GM12878 (cell line): ENCODE measurements around the gene HRNR.

ENCODE experiments used
- CHD2 ChIP-seq: IDR thresholded peaks from 2 replicates; pipeline ENCODE4 v1.6.1; 2011; ENCODE audit warnings: low read depth, low read length, improper control_type of control experiment, borderline replicate concordance
- CTCF ChIP-seq, 3 experiments: IDR thresholded peaks in 2 of 3; conservative IDR thresholded peaks in 1 of 3; 2 replicates each; pipeline ENCODE4 v1.5.1; 2011; ENCODE audit warnings: low read depth in 3 of 3, low read length in 3 of 3, mild to moderate bottlenecking in 3 of 3, control low read depth in 2 of 3, moderate library complexity in 2 of 3, inconsistent platforms in 1 of 3, mixed read lengths in 1 of 3; ENCODE audit not compliant: control insufficient read depth in 2 of 3, insufficient read depth in 1 of 3; ENCODE audit errors: extremely low read depth in 1 of 3
- EGR1 ChIP-seq, 2 experiments: IDR thresholded peaks; 1 replicate in 1 of 2; 2 replicates in 1 of 2; pipeline ENCODE4 v1.6.1; 2011 to 2012; ENCODE audit warnings: low read depth in 2 of 2, low read length in 2 of 2, borderline replicate concordance in 1 of 2, mild to moderate bottlenecking in 1 of 2, moderate library complexity in 1 of 2
- ETV6 ChIP-seq, 2 experiments: fragments of 450-650 bp in 1 of 2; IDR thresholded peaks in 1 of 2; conservative IDR thresholded peaks in 1 of 2; 2 replicates each; pipeline ENCODE4 v1.6.1; 2014; ENCODE audit warnings: antibody characterized with exemption in 1 of 2, borderline replicate concordance in 1 of 2, low read depth in 1 of 2, mild to moderate bottlenecking in 1 of 2, moderate library complexity in 1 of 2
- JUND ChIP-seq: IDR thresholded peaks from 2 replicates; pipeline ENCODE4 v1.6.1; 2012; ENCODE audit warnings: low read depth, mild to moderate bottlenecking, low read length, improper control_type of control experiment, moderate library complexity
- LARP7 ChIP-seq: fragments of 450-650 bp; IDR thresholded peaks from 2 replicates; pipeline ENCODE4 v1.6.1; 2017; ENCODE audit warnings: mild to moderate bottlenecking
- NFIC ChIP-seq: IDR thresholded peaks from 2 replicates; pipeline ENCODE4 v1.6.1; 2012; ENCODE audit warnings: low read depth, mild to moderate bottlenecking, inconsistent platforms, low read length, moderate library complexity
- POLR2A ChIP-seq: IDR thresholded peaks from 2 replicates; pipeline ENCODE4 v1.6.1; 2011; ENCODE audit warnings: low read depth, mild to moderate bottlenecking, low read length
- RAD21 ChIP-seq: IDR thresholded peaks from 2 replicates; pipeline ENCODE4 v1.6.1; 2011; ENCODE audit warnings: mild to moderate bottlenecking, low read depth, low read length, moderate library complexity; ENCODE audit not compliant: insufficient read depth
- SP1 ChIP-seq: IDR thresholded peaks from one replicate; pipeline ENCODE4 v1.6.1; 2011; ENCODE audit warnings: low read depth, low read length
- TAF1 ChIP-seq: IDR thresholded peaks from 2 replicates; pipeline ENCODE4 v1.6.1; 2011; ENCODE audit warnings: mild to moderate bottlenecking, low read depth, low read length, borderline replicate concordance
- TF ChIP-seq, protein P1 (sequence below): fragments of 450-650 bp; formaldehyde crosslinking; IDR thresholded peaks from 2 replicates; pipeline ENCODE4 v1.4.0; 2020; ENCODE audit warnings: mild to moderate bottlenecking, moderate library complexity

- TF ChIP-seq JUND, result no peak
- no peak for TF ChIP-seq ETV6 (conservative IDR thresholded peaks at IDR 0.05 in 1 of 2, IDR thresholded peaks at IDR 0.05 in 1 of 2; ENCODE audit: borderline replicate concordance in 1 of 2, low read depth in 1 of 2)
- no peak for TF ChIP-seq CTCF (IDR thresholded peaks at IDR 0.05 in 2 of 3, conservative IDR thresholded peaks at IDR 0.05 in 1 of 3; ENCODE audit: control insufficient read depth in 2 of 3, extremely low read depth in 1 of 3, insufficient read depth in 1 of 3, low read depth in 3 of 3, low read length in 3 of 3)
- TF ChIP-seq POLR2A, result no peak
- TF ChIP-seq, protein P1, sequence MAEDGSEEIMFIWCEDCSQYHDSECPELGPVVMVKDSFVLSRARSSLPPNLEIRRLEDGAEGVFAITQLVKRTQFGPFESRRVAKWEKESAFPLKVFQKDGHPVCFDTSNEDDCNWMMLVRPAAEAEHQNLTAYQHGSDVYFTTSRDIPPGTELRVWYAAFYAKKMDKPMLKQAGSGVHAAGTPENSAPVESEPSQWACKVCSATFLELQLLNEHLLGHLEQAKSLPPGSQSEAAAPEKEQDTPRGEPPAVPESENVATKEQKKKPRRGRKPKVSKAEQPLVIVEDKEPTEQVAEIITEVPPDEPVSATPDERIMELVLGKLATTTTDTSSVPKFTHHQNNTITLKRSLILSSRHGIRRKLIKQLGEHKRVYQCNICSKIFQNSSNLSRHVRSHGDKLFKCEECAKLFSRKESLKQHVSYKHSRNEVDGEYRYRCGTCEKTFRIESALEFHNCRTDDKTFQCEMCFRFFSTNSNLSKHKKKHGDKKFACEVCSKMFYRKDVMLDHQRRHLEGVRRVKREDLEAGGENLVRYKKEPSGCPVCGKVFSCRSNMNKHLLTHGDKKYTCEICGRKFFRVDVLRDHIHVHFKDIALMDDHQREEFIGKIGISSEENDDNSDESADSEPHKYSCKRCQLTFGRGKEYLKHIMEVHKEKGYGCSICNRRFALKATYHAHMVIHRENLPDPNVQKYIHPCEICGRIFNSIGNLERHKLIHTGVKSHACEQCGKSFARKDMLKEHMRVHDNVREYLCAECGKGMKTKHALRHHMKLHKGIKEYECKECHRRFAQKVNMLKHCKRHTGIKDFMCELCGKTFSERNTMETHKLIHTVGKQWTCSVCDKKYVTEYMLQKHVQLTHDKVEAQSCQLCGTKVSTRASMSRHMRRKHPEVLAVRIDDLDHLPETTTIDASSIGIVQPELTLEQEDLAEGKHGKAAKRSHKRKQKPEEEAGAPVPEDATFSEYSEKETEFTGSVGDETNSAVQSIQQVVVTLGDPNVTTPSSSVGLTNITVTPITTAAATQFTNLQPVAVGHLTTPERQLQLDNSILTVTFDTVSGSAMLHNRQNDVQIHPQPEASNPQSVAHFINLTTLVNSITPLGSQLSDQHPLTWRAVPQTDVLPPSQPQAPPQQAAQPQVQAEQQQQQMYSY (CRISPR knock-in tag), result no peak
- TF ChIP-seq RAD21, result no peak
- TF ChIP-seq SP1, result no peak
- no peak for TF ChIP-seq LARP7
- TF ChIP-seq EGR1 (IDR thresholded peaks at IDR 0.05; ENCODE audit: borderline replicate concordance in 1 of 2, low read depth in 2 of 2, low read length in 2 of 2), result no peak
- TF ChIP-seq TAF1, result no peak
- TF ChIP-seq NFIC, result no peak
- TF ChIP-seq CHD2, result no peak
Observed at GRCh38 chr1:152169366-152170025, 54.5 kb downstream of the HRNR start.
